Karpas-422 (cell line): ENCODE results near the gene IRF6. TPM values are rescaled to one million over a fixed set of nuclear protein-coding genes. Genes with fewer than 3 reads are reported as not detected.

Experiments
- DNase-seq: peaks from one replicate; pipeline ENCODE4 v3.0.0-alpha.2; 2015
- H2AFZ ChIP-seq: fragments of 200-600 bp; sonication (generic); 2 replicates; pipeline ENCODE4 v1.6.1; 2014; ENCODE audit warnings: antibody characterized with exemption, low read length, mixed read lengths
- H3K27ac ChIP-seq: fragments of 200-600 bp; sonication (generic); 2 replicates; pipeline ENCODE4 v1.5.1; 2014; ENCODE audit warnings: mild to moderate bottlenecking, low read length, moderate library complexity
- H3K27me3 ChIP-seq: fragments of 200-600 bp; sonication (generic); 2 replicates; pipeline ENCODE4 v1.6.1; 2014; ENCODE audit warnings: low read length, mixed read lengths
- H3K36me3 ChIP-seq: fragments of 200-600 bp; sonication (generic); 2 replicates; pipeline ENCODE4 v1.6.1; 2014; ENCODE audit warnings: low read length, mixed read lengths; ENCODE audit not compliant: insufficient read depth
- H3K4me1 ChIP-seq: fragments of 200-600 bp; sonication (generic); 2 replicates; pipeline ENCODE4 v1.6.1; 2014; ENCODE audit warnings: mild to moderate bottlenecking, low read length, mixed read lengths
- H3K4me2 ChIP-seq: fragments of 200-600 bp; sonication (generic); 2 replicates; pipeline ENCODE4 v1.6.1; 2014; ENCODE audit warnings: low read length, low read depth, mild to moderate bottlenecking; ENCODE audit not compliant: poor library complexity, severe bottlenecking
- H3K4me3 ChIP-seq: fragments of 200-600 bp; sonication (generic); 2 replicates; pipeline ENCODE4 v1.5.1; 2014; ENCODE audit warnings: mild to moderate bottlenecking, antibody characterized with exemption, low read length, mixed read lengths
- H3K79me2 ChIP-seq: fragments of 200-600 bp; sonication (generic); 2 replicates; pipeline ENCODE4 v1.6.1; 2014; ENCODE audit warnings: mild to moderate bottlenecking, low read length, mixed read lengths
- H3K9ac ChIP-seq: fragments of 200-600 bp; sonication (generic); 2 replicates; pipeline ENCODE4 v1.6.0; 2014; ENCODE audit warnings: low read length
- H3K9me2 ChIP-seq: fragments of 200-600 bp; sonication (generic), shearing (Covaris generic); replicated peaks from 2 replicates; pipeline ENCODE4 v1.6.0; 2014; ENCODE audit warnings: mild to moderate bottlenecking, low read length, moderate library complexity; ENCODE audit not compliant: insufficient read depth
- H3K9me3 ChIP-seq: fragments of 300-700, 200-600 bp; sonication (generic); 2 replicates; pipeline ENCODE4 v1.6.1; 2014; ENCODE audit warnings: low read length, mixed read lengths
- H4K20me1 ChIP-seq: fragments of 200-600 bp; sonication (generic); 2 replicates; pipeline ENCODE4 v1.6.1; 2014; ENCODE audit warnings: mild to moderate bottlenecking, antibody characterized with exemption, low read length, low read depth; ENCODE audit not compliant: insufficient read depth
- total RNA-seq: library from RNA; depleted of rRNA; stranded (reverse); fragments of >200 nt; shearing (Covaris generic); gene quantifications from 2 replicates; pipeline ENCODE4 v1.2.3, GENCODE V29; 2014; ENCODE audit warnings: low replicate concordance

Gene IRF6
- total RNA-seq, 1 experiment from 2014 or later: not detected

GRCh38 chr1:209790286-209791193 is 15.4 kb downstream of the IRF6 start:
- Histone ChIP-seq H3K79me2 (no peaks in the 10 kb centered on the region), H3K9me3 (no peaks in the 10 kb centered on the region), H4K20me1 (no peaks in the 10 kb centered on the region), H2AFZ (no peak overlapping the region), H3K36me3 (no peaks in the 10 kb centered on the region), H3K4me2 (no peak overlapping the region), H3K4me3 (no peak overlapping the region), H3K4me1 (no peaks in the 10 kb centered on the region), H3K27me3 (no peaks in the 10 kb centered on the region), H3K9me2 (no peaks in the 10 kb centered on the region), H3K9ac (no peak overlapping the region), H3K27ac (no peak overlapping the region)
- DNase-seq: no peak

DNA sequence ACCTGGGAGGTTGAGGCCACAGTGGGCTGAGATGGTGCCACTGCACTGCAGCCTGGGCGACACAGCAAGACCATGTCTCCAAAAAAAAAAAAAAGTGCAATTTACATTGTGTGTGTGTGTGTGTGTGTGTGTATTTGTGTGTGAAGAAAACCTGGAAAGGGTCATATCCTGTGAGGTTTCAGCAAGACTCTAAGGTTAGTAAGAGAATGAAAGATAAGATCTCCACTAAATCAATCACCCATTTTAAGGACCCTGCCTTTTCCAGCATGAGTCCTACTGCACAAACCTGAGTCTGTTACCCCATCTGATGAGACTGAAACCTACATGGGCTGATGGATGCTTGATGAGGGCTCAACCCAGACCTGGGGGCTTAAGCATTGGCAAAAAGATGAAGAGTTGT is 16.7 kb downstream of the IRF6 start:
- H3K36me3 ChIP-seq: no peaks in the 10 kb centered on the region
- no peaks in the 10 kb centered on the region for H3K79me2 ChIP-seq
- no peak overlapping the region for H3K4me2 ChIP-seq
- no peak for DNase-seq
- H3K27ac ChIP-seq: no peak overlapping the region
- H3K4me1 ChIP-seq: peaks cover 7% of the 10 kb centered on the region
- H2AFZ ChIP-seq: no peak overlapping the region
- no peaks in the 10 kb centered on the region for H3K9me2 ChIP-seq
- H3K4me3 ChIP-seq: no peak overlapping the region
- no peaks in the 10 kb centered on the region for H4K20me1 ChIP-seq
- no peaks in the 10 kb centered on the region for H3K9me3 ChIP-seq
- no peaks in the 10 kb centered on the region for H3K27me3 ChIP-seq
- H3K9ac ChIP-seq: no peak overlapping the region

DNA sequence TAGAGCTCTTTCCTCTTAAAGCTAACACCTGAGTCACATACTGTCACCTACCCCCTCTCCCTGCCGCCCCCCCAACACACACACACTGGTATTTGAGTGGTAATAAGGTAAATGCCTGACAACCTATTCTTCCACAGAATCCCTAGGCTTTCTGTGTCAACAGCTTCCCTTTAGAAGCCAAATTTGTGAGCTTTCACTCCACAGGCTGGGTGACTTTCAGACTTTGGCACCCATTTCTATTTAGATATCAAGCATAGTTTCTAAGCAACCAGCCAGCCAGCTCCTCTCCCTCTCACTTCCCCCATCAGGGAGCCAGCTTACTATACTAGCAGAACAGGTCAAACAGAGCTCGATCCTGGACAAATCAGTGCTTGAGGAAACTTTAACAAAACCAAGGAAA is 18.4 kb downstream of the IRF6 start:
- Histone ChIP-seq H3K9me2 (no peaks in the 10 kb centered on the region), H3K4me1 (peaks cover 15% of the 10 kb centered on the region), H3K27ac (no peak overlapping the region), H3K9ac (no peak overlapping the region), H3K27me3 (no peaks in the 10 kb centered on the region), H4K20me1 (no peaks in the 10 kb centered on the region), H2AFZ (peak overlapping the region; percentile 17; the same call in 1 of the 2 replicates), H3K4me3 (no peak overlapping the region), H3K36me3 (no peaks in the 10 kb centered on the region), H3K4me2 (no peak overlapping the region), H3K9me3 (no peaks in the 10 kb centered on the region), H3K79me2 (peaks cover 14% of the 10 kb centered on the region)
- no peak for DNase-seq

DNA sequence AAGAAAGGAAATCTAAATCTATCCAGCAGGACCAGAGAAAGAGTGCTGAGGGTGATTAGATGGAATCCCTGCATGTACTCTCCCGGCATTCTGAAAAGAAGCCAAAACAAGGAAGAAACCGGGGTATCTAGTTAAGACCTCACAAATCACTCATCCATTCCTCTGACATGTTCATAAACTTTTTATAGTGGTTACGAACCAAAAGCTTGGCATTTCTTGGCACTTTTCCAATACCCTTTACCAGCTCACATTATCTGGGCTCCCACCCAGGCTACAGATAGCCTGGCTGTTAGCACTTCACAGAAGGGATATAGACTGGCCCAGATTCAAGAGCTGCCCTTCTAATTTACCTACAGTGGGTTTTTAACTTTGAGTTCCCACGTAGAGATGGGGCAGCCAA is 19.8 kb downstream of the IRF6 start:
- H3K9me3 ChIP-seq: no peaks in the 10 kb centered on the region
- H3K9ac ChIP-seq: no peak overlapping the region
- H4K20me1 ChIP-seq: no peaks in the 10 kb centered on the region
- peaks cover 15% of the 10 kb centered on the region for H3K4me1 ChIP-seq
- no peak for DNase-seq
- H2AFZ ChIP-seq: no peak overlapping the region
- H3K4me2 ChIP-seq: no peak overlapping the region
- no peaks in the 10 kb centered on the region for H3K36me3 ChIP-seq
- no peaks in the 10 kb centered on the region for H3K9me2 ChIP-seq
- no peak overlapping the region for H3K27ac ChIP-seq
- H3K79me2 ChIP-seq: peaks cover 14% of the 10 kb centered on the region
- no peaks in the 10 kb centered on the region for H3K27me3 ChIP-seq
- no peak overlapping the region for H3K4me3 ChIP-seq

DNA sequence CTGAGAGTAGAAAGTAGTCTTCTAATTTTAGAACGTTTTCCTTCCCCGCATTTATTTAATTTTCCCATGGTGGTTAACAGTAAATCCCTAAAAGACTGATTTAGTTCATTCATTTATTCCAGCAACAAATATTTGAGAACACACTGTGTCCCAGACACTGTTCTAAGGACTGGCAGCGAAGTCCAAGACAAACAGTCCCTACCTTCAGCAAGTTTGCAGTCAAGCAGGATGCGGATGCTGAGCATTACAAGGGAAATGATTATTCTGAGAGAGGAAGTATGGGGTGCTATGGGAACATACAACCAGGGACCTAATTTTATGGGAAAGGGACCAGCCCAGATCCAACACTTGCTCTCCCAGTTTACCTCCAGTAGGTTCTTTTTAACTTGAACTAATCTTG is 20.4 kb downstream of the IRF6 start:
- no peaks in the 10 kb centered on the region for H3K9me2 ChIP-seq
- H3K9ac ChIP-seq: no peak overlapping the region
- H3K27ac ChIP-seq: no peak overlapping the region
- H3K9me3 ChIP-seq: no peaks in the 10 kb centered on the region
- no peaks in the 10 kb centered on the region for H3K36me3 ChIP-seq
- DNase-seq: no peak
- no peak overlapping the region for H3K4me2 ChIP-seq
- H4K20me1 ChIP-seq: no peaks in the 10 kb centered on the region
- H3K4me1 ChIP-seq: peaks cover 15% of the 10 kb centered on the region
- H3K79me2 ChIP-seq: peaks cover 14% of the 10 kb centered on the region
- 0 out of 2 replicates have a peak overlapping the region, but pooled peaks have one; percentile 54 for H3K4me3 ChIP-seq
- no peak overlapping the region for H2AFZ ChIP-seq
- H3K27me3 ChIP-seq: no peaks in the 10 kb centered on the region

GRCh38 chr1:209784265-209785169 is 21.4 kb downstream of the IRF6 start, which contains the start of gene C1orf74:
C1orf74 (minus strand) TSS chr1:209784559; CDS start chr1:209783634, 925 bp downstream.
- Histone ChIP-seq H3K27ac (peak within 1 kb of the TSS; percentile 63), H3K79me2 (peaks cover 14% of the 10 kb centered on the region), H3K4me3 (peak within 1 kb of the TSS; percentile 82), H3K36me3 (no peaks in the 10 kb centered on the region), H4K20me1 (no peaks in the 10 kb centered on the region; the same call in 1 of the 2 replicates), H3K4me2 (peak within 1 kb of the TSS; percentile 87), H3K4me1 (peaks cover 15% of the 10 kb centered on the region), H3K9ac (peak within 1 kb of the TSS; percentile 89), H2AFZ (peak within 1 kb of the TSS; percentile 71; the same call in 1 of the 2 replicates), H3K27me3 (no peaks in the 10 kb centered on the region), H3K9me3 (no peaks in the 10 kb centered on the region), H3K9me2 (no peaks in the 10 kb centered on the region)
- peak; percentile 99 for DNase-seq

- Histone ChIP-seq H3K4me3 (peak overlapping the region; percentile 82), H3K27me3 (no peaks in the 10 kb centered on the region), H4K20me1 (no peaks in the 10 kb centered on the region; the same call in 1 of the 2 replicates), H3K9me3 (no peaks in the 10 kb centered on the region), H3K9me2 (no peaks in the 10 kb centered on the region), H3K4me1 (peaks cover 15% of the 10 kb centered on the region), H3K27ac (no peak overlapping the region), H3K9ac (peak overlapping the region; percentile 89), H3K79me2 (peaks cover 14% of the 10 kb centered on the region), H3K36me3 (no peaks in the 10 kb centered on the region), H2AFZ (no peak overlapping the region), H3K4me2 (peak overlapping the region; percentile 87)
- no peak for DNase-seq
Observed at GRCh38 chr1:209783386-209783785, 22.6 kb downstream of the IRF6 start.

GRCh38 chr1:209780268-209780667 is 25.7 kb downstream of the IRF6 start:
- Histone ChIP-seq H3K4me3 (no peak overlapping the region), H3K9me3 (no peaks in the 10 kb centered on the region), H3K36me3 (no peaks in the 10 kb centered on the region), H3K27me3 (no peaks in the 10 kb centered on the region), H3K4me2 (no peak overlapping the region), H3K4me1 (peaks cover 22% of the 10 kb centered on the region), H3K27ac (no peak overlapping the region), H3K9ac (no peak overlapping the region), H4K20me1 (no peaks in the 10 kb centered on the region; the same call in 1 of the 2 replicates), H3K9me2 (no peaks in the 10 kb centered on the region), H3K79me2 (peaks cover 14% of the 10 kb centered on the region), H2AFZ (no peak overlapping the region)
- DNase-seq: no peak
